ENCODE data around the gene CDK2. TPM values are rescaled to one million over a fixed set of nuclear protein-coding genes. Genes with fewer than 3 reads are reported as not detected.
A peak's percentile ranks its signal among the peaks of the same experiment; 100 is the strongest.

CDK2 gene
- total and polyA plus RNA-seq, 9 of the 15 experiments (the other 6 are each of a cell fraction or from before 2014, with no cell fraction given) = 17.4 to 213 (median 109) TPM

DNA sequence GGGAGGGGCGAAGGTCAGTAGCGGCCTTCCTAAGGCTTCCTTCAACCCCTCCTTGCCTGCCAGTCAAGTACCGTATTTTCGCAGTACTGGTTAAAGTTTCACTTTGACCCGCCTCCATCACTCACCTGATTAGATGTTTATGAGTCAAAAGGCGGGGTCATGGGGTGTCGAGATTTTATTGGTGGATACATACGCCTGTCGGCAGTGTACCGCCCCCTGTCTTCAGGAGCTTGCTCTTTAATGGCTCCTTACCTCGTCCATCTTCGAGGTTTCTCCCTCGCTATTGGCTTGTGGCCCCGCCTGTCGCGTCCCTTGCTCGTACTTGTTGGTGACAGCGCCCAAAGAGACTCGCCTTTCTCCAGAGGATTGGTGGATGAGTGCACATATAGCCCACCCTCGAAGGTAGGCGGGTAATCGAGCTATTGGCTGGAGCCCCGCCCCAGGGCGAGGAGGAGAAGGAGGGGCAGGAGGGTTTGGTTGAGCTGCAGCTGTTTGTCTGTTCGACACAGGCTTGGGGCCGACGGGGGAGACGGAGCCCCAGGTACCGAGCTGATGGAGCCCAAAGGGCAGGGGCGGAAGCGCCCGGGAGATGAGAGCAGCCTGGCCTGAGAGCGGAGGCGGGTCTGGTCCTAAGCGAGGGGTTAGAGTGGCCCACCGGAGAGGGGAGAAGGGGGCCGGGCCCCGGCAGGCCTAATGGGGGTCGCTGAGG lies 7.1 kb downstream of the CDK2 start, which contains the start of gene RAB5B (continued):
- TF ChIP-seq MYC (IDR thresholded peaks at IDR 0.05; ENCODE audit: low read depth, low read length) = peak; percentile 33; the same call in 1 of the 2 replicates
- TF ChIP-seq MYC (CRISPR knock-in tag; IDR thresholded peaks at IDR 0.05; ENCODE audit: borderline replicate concordance, low read depth) = no peak
- peak; percentile 38 for TF ChIP-seq BHLHE40 (IDR thresholded peaks at IDR 0.05; ENCODE audit: low read length)
- peak; percentile 100 for TF ChIP-seq ASH1L (IDR thresholded peaks at IDR 0.05; ENCODE audit: borderline replicate concordance, low read depth, partially characterized antibody)
- peak in 1 of 2 experiments; percentile 13; a peak in 2 of 4 replicates for TF ChIP-seq SRF (CRISPR knock-in tag; IDR thresholded peaks at IDR 0.05)
- TF ChIP-seq CREB1 (IDR thresholded peaks at IDR 0.05) = peak; percentile 93
- peak; percentile 98 for TF ChIP-seq CREB1 (CRISPR knock-in tag; IDR thresholded peaks at IDR 0.05)
- TF ChIP-seq TEAD1 (CRISPR knock-in tag; IDR thresholded peaks at IDR 0.05) = peak in 1 of 2 experiments; percentile 43; a peak in 1 of 4 replicates
- TF ChIP-seq, protein P1, sequence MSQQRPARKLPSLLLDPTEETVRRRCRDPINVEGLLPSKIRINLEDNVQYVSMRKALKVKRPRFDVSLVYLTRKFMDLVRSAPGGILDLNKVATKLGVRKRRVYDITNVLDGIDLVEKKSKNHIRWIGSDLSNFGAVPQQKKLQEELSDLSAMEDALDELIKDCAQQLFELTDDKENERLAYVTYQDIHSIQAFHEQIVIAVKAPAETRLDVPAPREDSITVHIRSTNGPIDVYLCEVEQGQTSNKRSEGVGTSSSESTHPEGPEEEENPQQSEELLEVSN (IDR thresholded peaks at IDR 0.05; ENCODE audit: borderline replicate concordance in 1 of 2, extremely low read depth in 1 of 2, insufficient read depth in 1 of 2, insufficient read length in 1 of 2, low read depth in 1 of 2, low read length in 1 of 2, poor library complexity in 1 of 2, severe bottlenecking in 1 of 2) = peak in 1 of 2 experiments; percentile 63
- no peak for TF ChIP-seq TCF7L2 (IDR thresholded peaks at IDR 0.05; ENCODE audit: low read depth, low read length)
- TF ChIP-seq, protein P2, sequence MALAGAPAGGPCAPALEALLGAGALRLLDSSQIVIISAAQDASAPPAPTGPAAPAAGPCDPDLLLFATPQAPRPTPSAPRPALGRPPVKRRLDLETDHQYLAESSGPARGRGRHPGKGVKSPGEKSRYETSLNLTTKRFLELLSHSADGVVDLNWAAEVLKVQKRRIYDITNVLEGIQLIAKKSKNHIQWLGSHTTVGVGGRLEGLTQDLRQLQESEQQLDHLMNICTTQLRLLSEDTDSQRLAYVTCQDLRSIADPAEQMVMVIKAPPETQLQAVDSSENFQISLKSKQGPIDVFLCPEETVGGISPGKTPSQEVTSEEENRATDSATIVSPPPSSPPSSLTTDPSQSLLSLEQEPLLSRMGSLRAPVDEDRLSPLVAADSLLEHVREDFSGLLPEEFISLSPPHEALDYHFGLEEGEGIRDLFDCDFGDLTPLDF (CRISPR knock-in tag; IDR thresholded peaks at IDR 0.05) = peak; percentile 80; the same call in 1 of the 2 replicates
- peak; percentile 68 for TF ChIP-seq TOE1 (IDR thresholded peaks at IDR 0.05; ENCODE audit: borderline replicate concordance)
- TF ChIP-seq TOE1 (CRISPR knock-in tag; IDR thresholded peaks at IDR 0.05; ENCODE audit: borderline replicate concordance, low read depth) = no peak
- TF ChIP-seq, protein P3, sequence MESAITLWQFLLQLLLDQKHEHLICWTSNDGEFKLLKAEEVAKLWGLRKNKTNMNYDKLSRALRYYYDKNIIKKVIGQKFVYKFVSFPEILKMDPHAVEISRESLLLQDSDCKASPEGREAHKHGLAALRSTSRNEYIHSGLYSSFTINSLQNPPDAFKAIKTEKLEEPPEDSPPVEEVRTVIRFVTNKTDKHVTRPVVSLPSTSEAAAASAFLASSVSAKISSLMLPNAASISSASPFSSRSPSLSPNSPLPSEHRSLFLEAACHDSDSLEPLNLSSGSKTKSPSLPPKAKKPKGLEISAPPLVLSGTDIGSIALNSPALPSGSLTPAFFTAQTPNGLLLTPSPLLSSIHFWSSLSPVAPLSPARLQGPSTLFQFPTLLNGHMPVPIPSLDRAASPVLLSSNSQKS (CRISPR knock-in tag; IDR thresholded peaks at IDR 0.05) = no peak
- peak; percentile 72 for TF ChIP-seq C11orf30 (IDR thresholded peaks at IDR 0.05; ENCODE audit: low read depth)
- no peak for TF ChIP-seq CHD4 (IDR thresholded peaks at IDR 0.05; ENCODE audit: insufficient read depth, insufficient replicate concordance, low read depth, low read length, poor library complexity, severe bottlenecking)
- TF ChIP-seq SMAD2 (IDR thresholded peaks at IDR 0.05; ENCODE audit: low read depth, low read length) = no peak
- TF ChIP-seq HDAC8 (tag; IDR thresholded peaks at IDR 0.05) = peak; percentile 41; the same call in 1 of the 2 replicates
- TF ChIP-seq, protein P4, sequence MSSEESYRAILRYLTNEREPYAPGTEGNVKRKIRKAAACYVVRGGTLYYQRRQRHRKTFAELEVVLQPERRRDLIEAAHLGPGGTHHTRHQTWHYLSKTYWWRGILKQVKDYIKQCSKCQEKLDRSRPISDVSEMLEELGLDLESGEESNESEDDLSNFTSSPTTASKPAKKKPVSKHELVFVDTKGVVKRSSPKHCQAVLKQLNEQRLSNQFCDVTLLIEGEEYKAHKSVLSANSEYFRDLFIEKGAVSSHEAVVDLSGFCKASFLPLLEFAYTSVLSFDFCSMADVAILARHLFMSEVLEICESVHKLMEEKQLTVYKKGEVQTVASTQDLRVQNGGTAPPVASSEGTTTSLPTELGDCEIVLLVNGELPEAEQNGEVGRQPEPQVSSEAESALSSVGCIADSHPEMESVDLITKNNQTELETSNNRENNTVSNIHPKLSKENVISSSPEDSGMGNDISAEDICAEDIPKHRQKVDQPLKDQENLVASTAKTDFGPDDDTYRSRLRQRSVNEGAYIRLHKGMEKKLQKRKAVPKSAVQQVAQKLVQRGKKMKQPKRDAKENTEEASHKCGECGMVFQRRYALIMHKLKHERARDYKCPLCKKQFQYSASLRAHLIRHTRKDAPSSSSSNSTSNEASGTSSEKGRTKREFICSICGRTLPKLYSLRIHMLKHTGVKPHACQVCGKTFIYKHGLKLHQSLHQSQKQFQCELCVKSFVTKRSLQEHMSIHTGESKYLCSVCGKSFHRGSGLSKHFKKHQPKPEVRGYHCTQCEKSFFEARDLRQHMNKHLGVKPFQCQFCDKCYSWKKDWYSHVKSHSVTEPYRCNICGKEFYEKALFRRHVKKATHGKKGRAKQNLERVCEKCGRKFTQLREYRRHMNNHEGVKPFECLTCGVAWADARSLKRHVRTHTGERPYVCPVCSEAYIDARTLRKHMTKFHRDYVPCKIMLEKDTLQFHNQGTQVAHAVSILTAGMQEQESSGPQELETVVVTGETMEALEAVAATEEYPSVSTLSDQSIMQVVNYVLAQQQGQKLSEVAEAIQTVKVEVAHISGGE (CRISPR knock-in tag; IDR thresholded peaks at IDR 0.05) = no peak
